Endothelial cell of umbilical vein (primary cell): Measurements from ENCODE around the gene SLC25A44. TPM values are rescaled to one million over a fixed set of nuclear protein-coding genes. Genes with fewer than 3 reads are reported as not detected.

ENCODE experiments used
- BruUV-seq: library from RNA; stranded (reverse); fragments of 400-500 nt; replicated peaks from 2 replicates; lab custom pipeline; 2021; lab: Mats Ljungman, UMichigan
- CTCF ChIA-PET: fragments of 300-600, 350-600 bp; sonication (Branson Sonifier 250); formaldehyde crosslinking; loops from one replicate; lab custom pipeline; 2021; ENCODE audit warnings: antibody characterized with exemption, inconsistent platforms; lab: Charles Lee
- POLR2A ChIA-PET: fragments of 300-600, 350-600 bp; sonication (Branson Sonifier 250); formaldehyde crosslinking; loops from one replicate; lab custom pipeline; 2021; ENCODE audit warnings: antibody characterized with exemption, inconsistent platforms; lab: Charles Lee
- DNase-seq: peaks from one replicate; pipeline ENCODE4 v3.0.0-alpha.2; 2011; ENCODE audit warnings: low read depth, low spot score
- FAIRE-seq: peaks from 2 replicates; lab custom pipeline; 2011; peaks lifted over from hg19 to GRCh38; lab: Jason Lieb, UNC
- H2AFZ ChIP-seq: 2 replicates; pipeline ENCODE4 v1.6.0; 2012; ENCODE audit warnings: low read depth, low read length, control low read depth, inconsistent platforms
- H3K27ac ChIP-seq: 2 replicates; pipeline ENCODE4 v1.5.1; 2011; ENCODE audit warnings: low read depth, mild to moderate bottlenecking, control low read depth, low read length, moderate library complexity; ENCODE audit not compliant: insufficient read depth
- H3K27me3 ChIP-seq, 2 experiments: 2 replicates each; pipeline versions ENCODE4 v1.6.0 to v1.6.1; 2011; ENCODE audit warnings: low read length in 2 of 2, mixed read lengths in 1 of 2; ENCODE audit not compliant: control insufficient read depth in 2 of 2, insufficient read depth in 2 of 2
- H3K36me3 ChIP-seq, 2 experiments: 2 replicates in 1 of 2; 3 replicates in 1 of 2; pipeline ENCODE4 v1.5.1; 2011; ENCODE audit warnings: low read length in 2 of 2, mild to moderate bottlenecking in 1 of 2, moderate library complexity in 1 of 2; ENCODE audit not compliant: control insufficient read depth in 2 of 2, insufficient read depth in 2 of 2; ENCODE audit errors: extremely low read depth in 1 of 2
- H3K4me1 ChIP-seq: 3 replicates; pipeline ENCODE4 v1.5.1; 2011; ENCODE audit warnings: mild to moderate bottlenecking, low read length; ENCODE audit not compliant: control insufficient read depth, insufficient read depth; ENCODE audit errors: extremely low read depth
- H3K4me2 ChIP-seq: 2 replicates; pipeline ENCODE4 v1.6.1; 2011; ENCODE audit warnings: low read length, control low read depth, mixed read lengths; ENCODE audit not compliant: insufficient read depth
- H3K4me3 ChIP-seq, 3 experiments: fragments of 200-600 bp in 1 of 3; sonication (generic), shearing (Covaris generic) in 1 of 3; replicated peaks in 1 of 3; 2 replicates each; pipeline ENCODE4 v1.5.1; 2011 to 2016; ENCODE audit warnings: control low read depth in 3 of 3, low read length in 3 of 3, mild to moderate bottlenecking in 2 of 3, inconsistent platforms in 1 of 3, low read depth in 1 of 3, moderate library complexity in 1 of 3; ENCODE audit not compliant: insufficient read depth in 1 of 3
- H3K79me2 ChIP-seq: 2 replicates; pipeline ENCODE4 v1.6.0; 2012; ENCODE audit warnings: low read length, inconsistent platforms; ENCODE audit not compliant: control insufficient read depth, insufficient read depth
- H3K9ac ChIP-seq: replicated peaks from 2 replicates; pipeline ENCODE3; 2011; ENCODE audit warnings: low read length, control low read depth; ENCODE audit not compliant: insufficient read depth; ENCODE audit errors: extremely low read depth
- H3K9me1 ChIP-seq: replicated peaks from 3 replicates; pipeline ENCODE4 v1.6.0; 2011; ENCODE audit warnings: mild to moderate bottlenecking, low read length; ENCODE audit not compliant: control insufficient read depth, insufficient read depth; ENCODE audit errors: extremely low read depth
- H3K9me3 ChIP-seq: replicated peaks from 2 replicates; pipeline ENCODE4 v1.5.1; 2012; ENCODE audit warnings: low read length, inconsistent platforms; ENCODE audit not compliant: control insufficient read depth, insufficient read depth
- H4K20me1 ChIP-seq: replicated peaks from 2 replicates; pipeline ENCODE3; 2011; ENCODE audit warnings: mild to moderate bottlenecking, low read length; ENCODE audit not compliant: control insufficient read depth, insufficient read depth; ENCODE audit errors: extremely low read depth
- CTCF ChIP-seq, 2 donors: IDR thresholded peaks; 1 replicate in 1 of 2; 2 replicates in 1 of 2; pipeline ENCODE4 v1.5.1; 2011; ENCODE audit warnings: low read length in 2 of 2, mild to moderate bottlenecking in 2 of 2, moderate library complexity in 2 of 2, control low read depth in 1 of 2, inconsistent platforms in 1 of 2, low read depth in 1 of 2; ENCODE audit not compliant: insufficient read depth in 1 of 2; ENCODE audit errors: extremely low read depth in 1 of 2
- EZH2 ChIP-seq: IDR thresholded peaks from 2 replicates; pipeline ENCODE4 v1.6.1; 2012; ENCODE audit warnings: borderline replicate concordance, low read depth, mild to moderate bottlenecking, moderate library complexity, low read length, inconsistent platforms; ENCODE audit not compliant: severe bottlenecking
- FOS ChIP-seq: IDR thresholded peaks from 2 replicates; pipeline ENCODE4 v1.6.1; 2011; ENCODE audit warnings: mild to moderate bottlenecking, low read length, moderate library complexity, borderline replicate concordance; ENCODE audit not compliant: insufficient read depth
- GATA2 ChIP-seq: IDR thresholded peaks from 2 replicates; pipeline ENCODE4 v1.7.0; 2011; ENCODE audit warnings: low read depth, mild to moderate bottlenecking, moderate library complexity, mixed read lengths, low read length; ENCODE audit not compliant: insufficient read length, insufficient read depth
- JUN ChIP-seq: IDR thresholded peaks from 2 replicates; pipeline ENCODE4 v1.6.1; 2011; ENCODE audit warnings: borderline replicate concordance, low read depth; ENCODE audit not compliant: insufficient read length, insufficient read depth
- MAX ChIP-seq: IDR thresholded peaks from 2 replicates; pipeline ENCODE4 v1.6.1; 2011; ENCODE audit not compliant: insufficient read depth, insufficient read length
- MYC ChIP-seq: IDR thresholded peaks from one replicate; pipeline ENCODE4 v1.6.1; 2011; ENCODE audit warnings: mild to moderate bottlenecking, low read depth, low read length
- POLR2A ChIP-seq: IDR thresholded peaks from 2 replicates; pipeline ENCODE4 v1.6.1; 2012; ENCODE audit warnings: low read depth, mild to moderate bottlenecking, control low read depth, low read length
- POLR2AphosphoS5 ChIP-seq: IDR thresholded peaks from 2 replicates; pipeline ENCODE4 v1.6.1; 2012; ENCODE audit warnings: low read depth, mild to moderate bottlenecking, control low read depth, low read length, moderate library complexity; ENCODE audit not compliant: insufficient read depth
- dilution Hi-C: fragments of 300-500 bp; cut with MboI; formaldehyde crosslinking; loops from one replicate; pipeline ENCODE4 v1.15.0; 2019; ENCODE audit warnings: low sequenced_read_pairs; ENCODE audit not compliant: extremely low pct_ligation_motif_present
- intact Hi-C: fragments of 100-400 bp; cut with micrococcal nuclease; formaldehyde crosslinking; loops from one replicate; pipeline ENCODE4 v1.10.0; 2022
- polyA plus RNA-seq, 4 experiments: library from polyadenylated mRNA; depleted of rRNA in 3 of 4; stranded (reverse) in 3 of 4; unstranded in 1 of 4; fragments of >200 nt; gene quantifications; 2 replicates each; pipeline versions ENCODE4 v1.2.1 to v1.2.3, GENCODE V29; 2011 to 2012; ENCODE audit warnings: missing spikeins in 1 of 4
- total RNA-seq: library from RNA; stranded (reverse); gene quantifications from 2 replicates; pipeline ENCODE4 v1.2.3, GENCODE V29; 2021

SLC25A44 gene
- total and polyA plus RNA-seq, 2 donors (not counting 3 experiments of a cell fraction or from before 2014, with no cell fraction given) = 24.0 to 30.6 TPM

DNA sequence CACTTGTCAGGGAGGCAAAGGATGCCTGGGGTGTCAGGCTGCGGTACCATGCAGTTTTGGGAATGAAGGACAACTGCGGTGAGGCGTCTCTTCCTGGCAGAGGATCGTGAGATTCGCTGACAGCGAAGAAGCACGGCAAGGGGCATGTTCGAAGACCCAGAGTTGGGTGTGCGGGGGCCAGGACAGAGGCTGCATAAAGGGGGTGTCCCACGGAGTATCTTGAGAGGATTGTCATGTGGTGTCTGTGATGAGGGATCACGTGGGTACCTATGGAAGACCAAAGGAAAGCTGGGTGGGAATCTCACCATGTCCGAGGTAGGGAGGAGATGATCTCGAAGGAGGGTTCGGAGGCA is 372 bp downstream of the SLC25A44 start:
- Histone ChIP-seq H3K27me3 (no peaks in the 10 kb centered on the region), H2AFZ (peak overlapping the region; percentile 7), H3K36me3 (no peaks in the 10 kb centered on the region), H3K9me3 (no peaks in the 10 kb centered on the region), H3K9me1 (no peaks in the 10 kb centered on the region), H3K9ac (peak overlapping the region; percentile 63), H3K27ac (peak overlapping the region; percentile 51), H3K4me2 (peak overlapping the region; percentile 81), H3K79me2 (peaks cover 45% of the 10 kb centered on the region), H4K20me1 (no peaks in the 10 kb centered on the region), H3K4me3 (peak overlapping the region; percentile 32 to 86 (median 64)), H3K4me1 (peaks cover 9% of the 10 kb centered on the region)
- no peak for TF ChIP-seq GATA2
- no peak for TF ChIP-seq EZH2
- no peak for TF ChIP-seq MYC
- TF ChIP-seq MAX = no peak
- no peak for TF ChIP-seq JUN
- no peak for TF ChIP-seq CTCF (IDR thresholded peaks at IDR 0.05; ENCODE audit: extremely low read depth in 1 of 2, insufficient read depth in 1 of 2, low read depth in 1 of 2, low read length in 2 of 2)
- no peak for TF ChIP-seq POLR2A
- TF ChIP-seq FOS = no peak
- TF ChIP-seq POLR2AphosphoS5 = no peak
- POLR2A ChIA-PET = interaction anchor here (0.5 to 2.1 kb wide), 2 partner anchors 19 to 34 kb away, joined by 3 to 10 read pairs; partner anchors contain the start of gene PMF1
- dilution Hi-C loops = no loop called here
- TSS peak; percentile 32 for BruUV-seq
- DNase-seq = no peak
- FAIRE-seq = peak; percentile 15
- CTCF ChIA-PET = interaction anchor here (0.6 to 2.9 kb wide), 7 partner anchors 9 to 141 kb away, joined by 3 to 20 read pairs (median 4); partner anchors contain the start of gene PMF1
- intact Hi-C loops = loop anchor here (5.0 kb wide), 1 partner anchor 33 kb away; no protein-coding TSS in a partner anchor
